ENCODE data around the gene GCGR. TPM values are rescaled to one million over a fixed set of nuclear protein-coding genes. Genes with fewer than 3 reads are reported as not detected.

GCGR gene
- total RNA-seq, 4 donors from 2014 or later: 0.52 to 3.8 (median 1.3) TPM

- Histone ChIP-seq H3K4me1 (peaks cover 77% of the 10 kb centered on the region), H3K27me3 (no peaks in the 10 kb centered on the region), H3K4me3 (peak overlapping the region; percentile 92), H3K27ac (peak overlapping the region; percentile 95), H3K9me3 (no peaks in the 10 kb centered on the region), H3K36me3 (peaks cover 35% of the 10 kb centered on the region)
- DNase-seq (ENCODE audit: low spot score in 2 of 2): no peak
- WGBS: 81% methylated on average over 21 of the region's 30 CpGs
- TF ChIP-seq EP300 (IDR thresholded peaks at IDR 0.05): no peak
- TF ChIP-seq POLR2AphosphoS5 (IDR thresholded peaks at IDR 0.05): no peak
- TF ChIP-seq CTCF (IDR thresholded peaks at IDR 0.05): no peak
- TF ChIP-seq POLR2A (IDR thresholded peaks at IDR 0.05): no peak
Measured at GRCh38 chr17:81858170-81858966, 54.4 kb downstream of the GCGR start.

DNA sequence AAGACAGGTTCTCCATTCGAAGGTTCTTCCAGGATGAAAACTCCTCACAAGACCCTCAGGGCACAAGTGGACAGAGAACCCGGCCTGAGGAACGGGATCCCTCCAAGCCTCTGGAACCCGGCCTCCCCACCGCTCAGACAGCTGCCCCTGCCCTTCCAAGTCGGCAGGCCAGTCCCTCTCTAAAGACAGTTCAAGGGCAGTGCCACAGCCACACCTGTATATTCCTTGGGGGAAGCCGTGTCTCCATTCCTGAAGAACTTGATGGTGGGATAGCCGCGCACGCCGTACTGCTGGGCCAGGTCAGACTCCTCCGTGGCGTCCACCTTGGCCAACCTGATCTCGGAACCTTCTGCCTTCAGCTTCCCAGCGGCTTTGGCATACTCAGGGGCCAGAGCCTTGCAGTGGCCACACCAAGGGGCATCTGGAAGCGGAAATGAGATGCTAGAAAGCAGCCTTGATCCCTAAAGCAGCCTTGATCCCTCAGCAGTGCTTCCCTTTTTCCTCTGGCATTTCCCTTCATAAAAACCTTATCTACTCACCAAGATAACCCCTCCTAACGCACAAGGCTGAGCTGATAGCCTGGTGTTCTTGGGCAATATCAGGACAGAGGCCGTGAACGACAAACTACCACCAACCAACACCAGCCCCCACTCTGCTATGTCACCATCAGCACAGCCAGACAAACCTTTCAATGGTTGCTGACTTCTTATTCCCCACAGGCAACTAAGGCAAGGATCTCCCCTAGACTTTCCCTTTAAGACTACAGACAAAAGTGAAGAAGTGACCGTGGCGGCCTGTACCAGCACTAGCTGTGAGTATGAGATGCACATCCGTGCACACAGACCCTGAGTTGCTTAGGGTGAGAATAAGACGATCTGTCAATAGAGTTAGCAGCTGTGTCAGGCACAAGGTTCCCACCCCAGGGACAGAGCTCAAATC lies 55.3 kb downstream of the GCGR start:
- Histone ChIP-seq H3K36me3 (peaks cover 26% of the 10 kb centered on the region), H3K27ac (peak overlapping the region; percentile 95), H3K9me3 (no peaks in the 10 kb centered on the region), H3K27me3 (no peaks in the 10 kb centered on the region), H3K4me1 (peaks cover 83% of the 10 kb centered on the region), H3K4me3 (peak overlapping the region; percentile 92)
- DNase-seq (ENCODE audit: low spot score in 2 of 2): no peak
- TF ChIP-seq EP300 (IDR thresholded peaks at IDR 0.05) (no peak), POLR2A (IDR thresholded peaks at IDR 0.05) (no peak), CTCF (IDR thresholded peaks at IDR 0.05) (no peak), POLR2AphosphoS5 (IDR thresholded peaks at IDR 0.05) (no peak)
- 53% methylated on average over 21 of the region's 23 CpGs for WGBS

DNA sequence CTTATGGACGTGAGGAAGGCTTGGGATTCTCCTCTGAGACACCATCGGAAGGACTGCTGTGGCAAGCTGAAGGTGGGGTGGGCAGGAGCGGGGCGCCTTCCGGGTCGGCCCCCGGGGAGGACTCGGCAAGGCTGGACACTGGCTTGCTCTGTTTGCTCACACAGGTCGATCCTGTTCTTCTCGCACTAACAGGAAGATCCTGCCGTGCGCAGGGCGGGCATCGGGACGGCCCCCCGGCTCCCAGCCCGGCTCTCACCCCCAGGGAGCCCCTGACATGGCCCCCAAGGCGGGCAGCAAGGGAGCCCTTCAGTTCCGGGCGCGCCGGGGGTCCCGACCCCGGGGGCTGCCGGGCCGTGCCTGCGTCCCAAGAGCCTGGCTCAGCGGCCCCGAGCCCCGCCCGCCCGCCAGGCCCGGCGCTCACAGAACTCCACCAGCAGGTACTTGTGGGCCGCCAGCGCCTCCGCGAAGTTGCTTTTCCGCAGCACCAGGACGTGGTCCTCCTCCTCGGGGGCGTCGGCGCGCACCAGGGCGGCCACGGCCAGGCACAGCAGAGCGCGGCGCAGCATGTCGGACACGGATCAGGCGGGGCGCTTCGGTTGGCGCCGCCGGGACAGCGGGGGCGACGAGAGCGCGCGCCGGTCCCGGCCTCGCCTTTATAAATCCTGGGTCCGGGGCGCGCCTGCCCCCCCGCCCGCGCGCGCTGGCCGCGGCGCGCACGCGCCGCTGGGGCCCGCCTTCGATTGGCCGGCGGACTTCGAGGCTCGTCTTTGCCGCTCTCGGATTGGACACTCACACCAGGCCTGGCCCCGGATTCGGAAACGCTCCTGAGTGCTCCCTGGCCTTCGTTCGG lies 56.2 kb downstream of the GCGR start, which contains the start of gene P4HB:
TSS of gene P4HB (minus strand) at position 630 of the 850 bp plus-strand sequence. CDS start at position 566, 64 bp downstream.
- TF ChIP-seq CTCF (IDR thresholded peaks at IDR 0.05): no peak
- TF ChIP-seq POLR2AphosphoS5 (IDR thresholded peaks at IDR 0.05): peak in 1 of 3 donors; percentile 72
- TF ChIP-seq POLR2A (IDR thresholded peaks at IDR 0.05): peak; percentile 85 to 86
- no peak for TF ChIP-seq EP300 (IDR thresholded peaks at IDR 0.05)
- DNase-seq (ENCODE audit: low spot score in 2 of 2): no peak
- WGBS: 0% methylated on average over 28 of the region's 95 CpGs
- Histone ChIP-seq H3K4me1 (peaks cover 76% of the 10 kb centered on the region), H3K4me3 (peak within 1 kb of the TSS; percentile 92), H3K9me3 (no peaks in the 10 kb centered on the region), H3K27me3 (no peaks in the 10 kb centered on the region), H3K36me3 (peaks cover 18% of the 10 kb centered on the region), H3K27ac (peak within 1 kb of the TSS; percentile 97)

GRCh38 chr17:81860756-81861568 lies 57.0 kb downstream of the GCGR start:
- Histone ChIP-seq H3K27ac (peak overlapping the region; percentile 97), H3K27me3 (no peaks in the 10 kb centered on the region), H3K36me3 (peaks cover 11% of the 10 kb centered on the region), H3K4me3 (peak overlapping the region; percentile 69), H3K4me1 (peaks cover 72% of the 10 kb centered on the region), H3K9me3 (no peaks in the 10 kb centered on the region)
- WGBS: under 1% methylated on average over 57 of the region's 74 CpGs
- peak; percentile 68 to 93 for TF ChIP-seq POLR2A (IDR thresholded peaks at IDR 0.05)
- no peak for TF ChIP-seq CTCF (IDR thresholded peaks at IDR 0.05)
- TF ChIP-seq POLR2AphosphoS5 (IDR thresholded peaks at IDR 0.05): peak; percentile 88 to 98 (median 94)
- DNase-seq (ENCODE audit: low spot score in 2 of 2): peak; percentile 100
